HepG2 (cell line): ENCODE results near the gene MAIP1. TPM values are rescaled to one million over a fixed set of nuclear protein-coding genes. Genes with fewer than 3 reads are reported as not detected.

Source experiments
- ADNP ChIP-seq: sonication (generic); formaldehyde crosslinking; IDR thresholded peaks from 2 replicates; pipeline ENCODE4 v1.4.0; 2020; ENCODE audit warnings: missing genetic modification reagents
- CBX1 ChIP-seq: IDR thresholded peaks from one replicate; pipeline ENCODE4 v1.6.1; 2016; ENCODE audit warnings: antibody characterized with exemption, low read depth
- ERF ChIP-seq: IDR thresholded peaks from 2 replicates; pipeline ENCODE4 v1.6.1; 2018; ENCODE audit warnings: missing biosample characterization, missing genetic modification reagents
- FOXC1 ChIP-seq: sonication (generic); formaldehyde crosslinking; IDR thresholded peaks from 2 replicates; pipeline ENCODE4 v1.8.0; 2022; ENCODE audit warnings: mild to moderate bottlenecking, missing genetic modification reagents, borderline replicate concordance
- MAFF ChIP-seq: IDR thresholded peaks from 2 replicates; pipeline ENCODE4 v1.6.1; 2011; ENCODE audit warnings: low read depth, low read length, improper control_type of control experiment
- MAFG ChIP-seq: sonication (generic); formaldehyde crosslinking; IDR thresholded peaks from 2 replicates; pipeline ENCODE4 v1.5.1; 2020; ENCODE audit warnings: mild to moderate bottlenecking, missing genetic modification reagents
- NCOA2 ChIP-seq: sonication (generic); formaldehyde crosslinking; IDR thresholded peaks from 2 replicates; pipeline ENCODE4 v1.8.0; 2022; ENCODE audit warnings: inconsistent platforms
- NFKBIZ ChIP-seq: IDR thresholded peaks from 2 replicates; pipeline ENCODE4 v1.6.1; 2018; ENCODE audit warnings: missing genetic modification reagents, missing compliant biosample characterization
- SMARCE1 ChIP-seq: fragments of 450-650 bp; IDR thresholded peaks from 2 replicates; pipeline ENCODE4 v1.6.1; 2017; ENCODE audit warnings: borderline replicate concordance
- TCF7L2 ChIP-seq: IDR thresholded peaks from 2 replicates; pipeline ENCODE4 v1.6.1; 2011; ENCODE audit warnings: mild to moderate bottlenecking, low read depth, low read length, moderate library complexity
- TFAP4 ChIP-seq: sonication (generic); IDR thresholded peaks from 2 replicates; pipeline ENCODE4 v1.6.1; 2016; ENCODE audit warnings: low read depth, borderline replicate concordance
- TMF1 ChIP-seq: sonication (generic); formaldehyde crosslinking; IDR thresholded peaks from 2 replicates; pipeline ENCODE4 v1.8.1; 2022; ENCODE audit warnings: low read depth, missing genetic modification reagents
- ZNF296 ChIP-seq: sonication (generic); formaldehyde crosslinking; conservative IDR thresholded peaks from 2 replicates; pipeline ENCODE4 v1.5.0; 2020; ENCODE audit warnings: mild to moderate bottlenecking, missing genetic modification reagents
- ZNF350 ChIP-seq: sonication (generic); formaldehyde crosslinking; IDR thresholded peaks from 2 replicates; pipeline ENCODE4 v1.4.0; 2020; ENCODE audit warnings: mild to moderate bottlenecking, low read depth, missing genetic modification reagents, borderline replicate concordance
- ZNF503 ChIP-seq: sonication (generic); formaldehyde crosslinking; IDR thresholded peaks from 2 replicates; pipeline ENCODE4 v1.4.0; 2020; ENCODE audit warnings: missing genetic modification reagents
- ZNF546 ChIP-seq: sonication (generic); formaldehyde crosslinking; conservative IDR thresholded peaks from 2 replicates; pipeline ENCODE4 v1.8.1; 2023; ENCODE audit warnings: mild to moderate bottlenecking, missing genetic modification reagents
- ZNF672 ChIP-seq: sonication (generic); formaldehyde crosslinking; IDR thresholded peaks from 2 replicates; pipeline ENCODE4 v1.8.1; 2022; ENCODE audit warnings: missing genetic modification reagents
- ZNF724P ChIP-seq: sonication (generic); formaldehyde crosslinking; IDR thresholded peaks from 2 replicates; pipeline ENCODE4 v1.8.0; 2022; ENCODE audit warnings: missing genetic modification reagents, borderline replicate concordance
- ZNF747 ChIP-seq: sonication (generic); formaldehyde crosslinking; IDR thresholded peaks from 2 replicates; pipeline ENCODE4 v1.8.1; 2023; ENCODE audit warnings: missing genetic modification reagents, mild to moderate bottlenecking, borderline replicate concordance
- polyA plus RNA-seq, 8 experiments: library from polyadenylated mRNA; depleted of rRNA in 3 of 8; stranded (reverse) in 7 of 8; unstranded in 1 of 8; fragments of >200 nt; fragmentation: Illumina TruSeq in 4 of 8; extraction: Trizol in 4 of 8; gene quantifications; 2 replicates each; pipeline versions ENCODE4 v1.2.1 to v1.2.3, GENCODE V29; 2011 to 2016; ENCODE audit warnings: low read depth in 4 of 8, missing spikeins in 1 of 8, mixed read lengths in 1 of 8; ENCODE audit not compliant: insufficient read depth in 1 of 8
- total RNA-seq, 5 experiments: library from RNA; depleted of rRNA; stranded (reverse); fragments of >200 nt; fragmentation: Illumina TruSeq; extraction: Trizol; gene quantifications; 2 replicates each; pipeline ENCODE4 v1.2.3, GENCODE V29; 2016; ENCODE audit warnings: low read depth in 1 of 5
- TF ChIP-seq, protein P1 (sequence below): IDR thresholded peaks from 2 replicates; pipeline ENCODE4 v1.6.1; 2016; ENCODE audit warnings: mild to moderate bottlenecking
- TF ChIP-seq, protein P2 (sequence below): sonication (generic); formaldehyde crosslinking; IDR thresholded peaks from 2 replicates; pipeline ENCODE4 v1.5.1; 2020; ENCODE audit warnings: mild to moderate bottlenecking, missing genetic modification reagents, borderline replicate concordance

MAIP1 gene
- total and polyA plus RNA-seq, 2 of the 13 experiments (the other 11 are each of a cell fraction or from before 2014, with no cell fraction given) = 22.3 to 72.9 TPM

GRCh38 chr2:199955339-199956061 is at the start of gene MAIP1, which contains the start of gene TYW5 (continued):
- no peak; the same call in 1 of the 2 replicates for TF ChIP-seq TMF1 (CRISPR knock-in tag)
- no peak for TF ChIP-seq MAFF
- TF ChIP-seq ZNF350 (CRISPR knock-in tag) = peak; percentile 99; the same call in 1 of the 2 replicates
- TF ChIP-seq ADNP (CRISPR knock-in tag) = no peak; the same call in 1 of the 2 replicates
- peak; percentile 98 for TF ChIP-seq CBX1
- TF ChIP-seq ZNF546 (CRISPR knock-in tag) = peak; percentile 49; the same call in 1 of the 2 replicates
- TF ChIP-seq, protein P1, sequence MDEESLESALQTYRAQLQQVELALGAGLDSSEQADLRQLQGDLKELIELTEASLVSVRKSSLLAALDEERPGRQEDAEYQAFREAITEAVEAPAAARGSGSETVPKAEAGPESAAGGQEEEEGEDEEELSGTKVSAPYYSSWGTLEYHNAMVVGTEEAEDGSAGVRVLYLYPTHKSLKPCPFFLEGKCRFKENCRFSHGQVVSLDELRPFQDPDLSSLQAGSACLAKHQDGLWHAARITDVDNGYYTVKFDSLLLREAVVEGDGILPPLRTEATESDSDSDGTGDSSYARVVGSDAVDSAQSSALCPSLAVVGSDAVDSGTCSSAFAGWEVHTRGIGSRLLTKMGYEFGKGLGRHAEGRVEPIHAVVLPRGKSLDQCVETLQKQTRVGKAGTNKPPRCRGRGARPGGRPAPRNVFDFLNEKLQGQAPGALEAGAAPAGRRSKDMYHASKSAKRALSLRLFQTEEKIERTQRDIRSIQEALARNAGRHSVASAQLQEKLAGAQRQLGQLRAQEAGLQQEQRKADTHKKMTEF (CRISPR knock-in tag) = peak; percentile 100
- peak; percentile 83; the same call in 1 of the 2 replicates for TF ChIP-seq ERF (CRISPR knock-in tag)
- TF ChIP-seq ZNF724P = 0 out of 2 replicates have a peak, but pooled peaks have one; percentile 96
- TF ChIP-seq TFAP4 = peak; percentile 43; the same call in 1 of the 2 replicates
- peak; percentile 35 for TF ChIP-seq NCOA2 (CRISPR knock-in tag)
- TF ChIP-seq NFKBIZ (CRISPR knock-in tag) = peak; percentile 75
- no peak for TF ChIP-seq MAFG (CRISPR knock-in tag)
- TF ChIP-seq SMARCE1 = no peak
- peak; percentile 72; the same call in 1 of the 2 replicates for TF ChIP-seq ZNF503
- peak; percentile 97; the same call in 1 of the 2 replicates for TF ChIP-seq ZNF747
- peak; percentile 83 for TF ChIP-seq ZNF296 (CRISPR knock-in tag)
- peak; percentile 98; the same call in 1 of the 2 replicates for TF ChIP-seq FOXC1 (CRISPR knock-in tag)
- TF ChIP-seq, protein P2, sequence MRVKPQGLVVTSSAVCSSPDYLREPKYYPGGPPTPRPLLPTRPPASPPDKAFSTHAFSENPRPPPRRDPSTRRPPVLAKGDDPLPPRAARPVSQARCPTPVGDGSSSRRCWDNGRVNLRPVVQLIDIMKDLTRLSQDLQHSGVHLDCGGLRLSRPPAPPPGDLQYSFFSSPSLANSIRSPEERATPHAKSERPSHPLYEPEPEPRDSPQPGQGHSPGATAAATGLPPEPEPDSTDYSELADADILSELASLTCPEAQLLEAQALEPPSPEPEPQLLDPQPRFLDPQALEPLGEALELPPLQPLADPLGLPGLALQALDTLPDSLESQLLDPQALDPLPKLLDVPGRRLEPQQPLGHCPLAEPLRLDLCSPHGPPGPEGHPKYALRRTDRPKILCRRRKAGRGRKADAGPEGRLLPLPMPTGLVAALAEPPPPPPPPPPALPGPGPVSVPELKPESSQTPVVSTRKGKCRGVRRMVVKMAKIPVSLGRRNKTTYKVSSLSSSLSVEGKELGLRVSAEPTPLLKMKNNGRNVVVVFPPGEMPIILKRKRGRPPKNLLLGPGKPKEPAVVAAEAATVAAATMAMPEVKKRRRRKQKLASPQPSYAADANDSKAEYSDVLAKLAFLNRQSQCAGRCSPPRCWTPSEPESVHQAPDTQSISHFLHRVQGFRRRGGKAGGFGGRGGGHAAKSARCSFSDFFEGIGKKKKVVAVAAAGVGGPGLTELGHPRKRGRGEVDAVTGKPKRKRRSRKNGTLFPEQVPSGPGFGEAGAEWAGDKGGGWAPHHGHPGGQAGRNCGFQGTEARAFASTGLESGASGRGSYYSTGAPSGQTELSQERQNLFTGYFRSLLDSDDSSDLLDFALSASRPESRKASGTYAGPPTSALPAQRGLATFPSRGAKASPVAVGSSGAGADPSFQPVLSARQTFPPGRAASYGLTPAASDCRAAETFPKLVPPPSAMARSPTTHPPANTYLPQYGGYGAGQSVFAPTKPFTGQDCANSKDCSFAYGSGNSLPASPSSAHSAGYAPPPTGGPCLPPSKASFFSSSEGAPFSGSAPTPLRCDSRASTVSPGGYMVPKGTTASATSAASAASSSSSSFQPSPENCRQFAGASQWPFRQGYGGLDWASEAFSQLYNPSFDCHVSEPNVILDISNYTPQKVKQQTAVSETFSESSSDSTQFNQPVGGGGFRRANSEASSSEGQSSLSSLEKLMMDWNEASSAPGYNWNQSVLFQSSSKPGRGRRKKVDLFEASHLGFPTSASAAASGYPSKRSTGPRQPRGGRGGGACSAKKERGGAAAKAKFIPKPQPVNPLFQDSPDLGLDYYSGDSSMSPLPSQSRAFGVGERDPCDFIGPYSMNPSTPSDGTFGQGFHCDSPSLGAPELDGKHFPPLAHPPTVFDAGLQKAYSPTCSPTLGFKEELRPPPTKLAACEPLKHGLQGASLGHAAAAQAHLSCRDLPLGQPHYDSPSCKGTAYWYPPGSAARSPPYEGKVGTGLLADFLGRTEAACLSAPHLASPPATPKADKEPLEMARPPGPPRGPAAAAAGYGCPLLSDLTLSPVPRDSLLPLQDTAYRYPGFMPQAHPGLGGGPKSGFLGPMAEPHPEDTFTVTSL (CRISPR knock-in tag) = peak; percentile 92
- TF ChIP-seq TCF7L2 = no peak
- TF ChIP-seq ZNF672 (CRISPR knock-in tag) = no peak
